H1 (cell line): ENCODE data around the gene SPRYD3. TPM values are rescaled to one million over a fixed set of nuclear protein-coding genes. Genes with fewer than 3 reads are reported as not detected.

Experiments
- ATF2 ChIP-seq: IDR thresholded peaks from 2 replicates; pipeline ENCODE4 v1.6.1; 2012; ENCODE audit warnings: low read length, inconsistent platforms
- CTCF ChIP-seq, 3 experiments: IDR thresholded peaks; 1 replicate in 2 of 3; 2 replicates in 1 of 3; pipeline versions ENCODE4 v1.5.1 to v1.6.1; 2011; ENCODE audit warnings: low read length in 3 of 3, mild to moderate bottlenecking in 3 of 3, inconsistent platforms in 2 of 3, low read depth in 1 of 3, moderate library complexity in 1 of 3; ENCODE audit not compliant: insufficient read depth in 1 of 3; ENCODE audit errors: control extremely low read depth in 1 of 3
- RAD21 ChIP-seq, 2 experiments: IDR thresholded peaks in 1 of 2; conservative IDR thresholded peaks in 1 of 2; 2 replicates each; pipeline ENCODE4 v1.6.1; 2011; ENCODE audit warnings: low read depth in 2 of 2, low read length in 2 of 2, improper control_type of control experiment in 1 of 2, inconsistent platforms in 1 of 2, mild to moderate bottlenecking in 1 of 2, moderate library complexity in 1 of 2
- SIN3A ChIP-seq, 2 experiments: IDR thresholded peaks in 1 of 2; conservative IDR thresholded peaks in 1 of 2; 2 replicates each; pipeline ENCODE4 v1.6.1; 2011 to 2012; ENCODE audit warnings: low read length in 2 of 2, improper control_type of control experiment in 1 of 2, low read depth in 1 of 2, mild to moderate bottlenecking in 1 of 2
- USF2 ChIP-seq: IDR thresholded peaks from 2 replicates; pipeline ENCODE4 v1.6.1; 2011; ENCODE audit warnings: low read length, improper control_type of control experiment
- polyA plus RNA-seq, 7 experiments: library from polyadenylated mRNA; depleted of rRNA in 3 of 7; stranded (reverse) in 5 of 7; unstranded in 2 of 7; fragments of >200 nt in 5 of 7; fragments of 200-250 nt in 2 of 7; gene quantifications; 1 replicate in 5 of 7; 2 replicates in 1 of 7; 4 replicates in 1 of 7; pipeline versions ENCODE4 v1.2.1 to v1.2.3, GENCODE V29; 2011 to 2013; ENCODE audit warnings: missing spikeins in 2 of 7, mixed read lengths in 2 of 7
- total RNA-seq: library from RNA; stranded (reverse); fragmentation: NEBNext Ultra II Directional; extraction: Animal tissue kit (Norgen Biotek cat#: 25700); gene quantifications from 2 replicates; pipeline ENCODE4 v1.2.1, GENCODE V29; 2021

SPRYD3 gene
- total and polyA plus RNA-seq, 2 of the 8 experiments (the other 6 are each of a cell fraction or from before 2014, with no cell fraction given): 6.8 to 8.0 TPM

- TF ChIP-seq CTCF (IDR thresholded peaks at IDR 0.05; ENCODE audit: control extremely low read depth in 1 of 3, insufficient read depth in 1 of 3, low read depth in 1 of 3, low read length in 3 of 3) (no peak), RAD21 (IDR thresholded peaks at IDR 0.05 in 1 of 2, conservative IDR thresholded peaks at IDR 0.05 in 1 of 2; ENCODE audit: low read depth in 2 of 2, low read length in 2 of 2) (no peak), SIN3A (conservative IDR thresholded peaks at IDR 0.05 in 1 of 2, IDR thresholded peaks at IDR 0.05 in 1 of 2; ENCODE audit: low read depth in 1 of 2, low read length in 2 of 2) (no peak), USF2 (no peak), ATF2 (no peak)
Measured at GRCh38 chr12:53101931-53102781, 23.0 kb upstream of the SPRYD3 start (continued).
